ENCODE data around the gene IFI27L2. TPM values are rescaled to one million over a fixed set of nuclear protein-coding genes. Genes with fewer than 3 reads are reported as not detected.

The IFI27L2 gene
- total RNA-seq, 2 experiments from 2014 or later, result 52.6 to 102 TPM

DNA sequence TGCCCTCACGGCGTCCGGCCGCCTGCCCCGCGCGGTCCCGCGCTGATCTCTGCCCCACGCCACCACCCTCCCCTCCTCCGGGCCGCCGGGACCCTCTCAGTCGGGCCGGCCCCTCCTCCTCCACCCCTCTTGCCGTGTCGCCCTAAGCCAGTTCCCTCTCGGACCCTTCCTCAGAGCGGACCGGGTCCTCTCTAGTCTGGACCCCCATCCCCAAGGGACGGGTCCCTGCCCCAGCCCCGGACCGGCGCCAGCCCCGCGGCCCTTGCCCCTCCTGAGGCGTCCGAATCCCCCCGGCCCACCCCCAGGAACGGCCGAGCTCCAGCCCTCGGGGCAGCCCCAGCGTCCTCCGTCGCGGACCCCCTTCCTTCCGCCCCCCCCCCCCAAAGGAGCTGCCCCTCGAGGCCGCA, 45.2 kb upstream of the IFI27L2 start:
- Histone ChIP-seq H3K9me2 (ENCODE audit: insufficient read depth, low read length) (no peaks in the 10 kb centered on the region), H4K20me1 (ENCODE audit: insufficient read depth, low read length) (no peaks in the 10 kb centered on the region), H3K27ac (ENCODE audit: low read depth, low read length, poor library complexity, severe bottlenecking) (no peak overlapping the region), H3K79me2 (ENCODE audit: insufficient read depth, low read depth, low read length) (no peaks in the 10 kb centered on the region), H3K4me1 (ENCODE audit: insufficient read depth, low read length, poor library complexity, severe bottlenecking) (peaks cover 6% of the 10 kb centered on the region), H3K4me3 (ENCODE audit: low read depth, low read length, poor library complexity, severe bottlenecking) (peak overlapping the region; percentile 83), H3K4me2 (ENCODE audit: low read length) (peak overlapping the region; percentile 79), H3K9me3 (ENCODE audit: low read length) (no peaks in the 10 kb centered on the region), H2AFZ (ENCODE audit: low read length) (peak overlapping the region; percentile 73), H3K36me3 (ENCODE audit: insufficient read depth, low read length) (no peaks in the 10 kb centered on the region)
- CTCF ChIA-PET (ENCODE audit: unreplicated experiment), result interaction anchor here (0.7 kb wide), 1 partner anchor 38 kb away, joined by 4 read pairs; no protein-coding TSS in a partner anchor
- POLR2A ChIA-PET, result interaction anchor here (0.6 to 0.7 kb wide), 3 partner anchors 18 to 163 kb away, joined by 3 to 4 read pairs (median 3); partner anchors contain the start of gene IFI27L1
- DNase-seq (ENCODE audit: low spot score), result no peak
- TF ChIP-seq EZH2phosphoT487 (IDR thresholded peaks at IDR 0.05; ENCODE audit: borderline replicate concordance, low read depth, low read length) (no peak; the same call in 1 of the 2 replicates), CTCF (conservative IDR thresholded peaks at IDR 0.05; ENCODE audit: low read length) (no peak)
- no TSS peak for BruUV-seq (replicated peaks)
- intact Hi-C loops (cut with micrococcal nuclease; ENCODE audit: unreplicated experiment), result no loop called here

- no peak for TF ChIP-seq EZH2phosphoT487 (IDR thresholded peaks at IDR 0.05; ENCODE audit: borderline replicate concordance, low read depth, low read length)
- TF ChIP-seq CTCF (conservative IDR thresholded peaks at IDR 0.05; ENCODE audit: low read length), result no peak
- Histone ChIP-seq H3K36me3 (ENCODE audit: insufficient read depth, low read length) (no peaks in the 10 kb centered on the region), H3K4me1 (ENCODE audit: insufficient read depth, low read length, poor library complexity, severe bottlenecking) (peaks cover 6% of the 10 kb centered on the region), H3K9me2 (ENCODE audit: insufficient read depth, low read length) (no peaks in the 10 kb centered on the region), H4K20me1 (ENCODE audit: insufficient read depth, low read length) (no peaks in the 10 kb centered on the region), H3K4me2 (ENCODE audit: low read length) (peak within 1 kb of the TSS; percentile 97), H3K9me3 (ENCODE audit: low read length) (no peaks in the 10 kb centered on the region), H3K79me2 (ENCODE audit: insufficient read depth, low read depth, low read length) (no peaks in the 10 kb centered on the region), H2AFZ (ENCODE audit: low read length) (peak within 1 kb of the TSS; percentile 97), H3K27ac (ENCODE audit: low read depth, low read length, poor library complexity, severe bottlenecking) (peak within 1 kb of the TSS; percentile 25), H3K4me3 (ENCODE audit: low read depth, low read length, poor library complexity, severe bottlenecking) (peak within 1 kb of the TSS; percentile 83)
- intact Hi-C loops (cut with micrococcal nuclease; ENCODE audit: unreplicated experiment), result no loop called here
- no TSS peak for BruUV-seq (replicated peaks)
- POLR2A ChIA-PET, result interaction anchor here (0.7 kb wide), 3 partner anchors 93 to 148 kb away, joined by 3 to 5 read pairs (median 3); partner anchors contain the start of genes DDX24, IFI27L1 and OTUB2
- DNase-seq (ENCODE audit: low spot score), result peak; percentile 94
- CTCF ChIA-PET (ENCODE audit: unreplicated experiment), result interaction anchor here (0.7 kb wide), 1 partner anchor 37 kb away, joined by 4 read pairs; no protein-coding TSS in a partner anchor
Measured at GRCh38 chr14:94173885-94174603, 44.6 kb upstream of the IFI27L2 start, which contains the start of gene PPP4R4. Gene PPP4R4 (plus strand): TSS chr14:94174322. CDS start chr14:94174466, 144 bp downstream.

- TF ChIP-seq CTCF (conservative IDR thresholded peaks at IDR 0.05; ENCODE audit: low read length) (no peak), EZH2phosphoT487 (IDR thresholded peaks at IDR 0.05; ENCODE audit: borderline replicate concordance, low read depth, low read length) (no peak)
- Histone ChIP-seq H3K79me2 (ENCODE audit: insufficient read depth, low read depth, low read length) (no peaks in the 10 kb centered on the region), H3K9me2 (ENCODE audit: insufficient read depth, low read length) (no peaks in the 10 kb centered on the region), H2AFZ (ENCODE audit: low read length) (peak overlapping the region; percentile 97), H3K4me3 (ENCODE audit: low read depth, low read length, poor library complexity, severe bottlenecking) (peak overlapping the region; percentile 83), H4K20me1 (ENCODE audit: insufficient read depth, low read length) (no peaks in the 10 kb centered on the region), H3K4me2 (ENCODE audit: low read length) (peak overlapping the region; percentile 97), H3K9me3 (ENCODE audit: low read length) (no peaks in the 10 kb centered on the region), H3K27ac (ENCODE audit: low read depth, low read length, poor library complexity, severe bottlenecking) (peak overlapping the region; percentile 25), H3K36me3 (ENCODE audit: insufficient read depth, low read length) (no peaks in the 10 kb centered on the region), H3K4me1 (ENCODE audit: insufficient read depth, low read length, poor library complexity, severe bottlenecking) (peaks cover 6% of the 10 kb centered on the region)
- no TSS peak for BruUV-seq (replicated peaks)
- ChIA-PET CTCF (ENCODE audit: unreplicated experiment) (no interaction called here), POLR2A (interaction anchor here (0.7 kb wide), 2 partner anchors 93 to 147 kb away, joined by 3 to 5 read pairs; partner anchors contain the start of genes DDX24, IFI27L1 and OTUB2)
- DNase-seq (ENCODE audit: low spot score), result no peak
- intact Hi-C loops (cut with micrococcal nuclease; ENCODE audit: unreplicated experiment), result no loop called here
Measured at GRCh38 chr14:94173471-94173884, 44.1 kb upstream of the IFI27L2 start.
